SU-DHL-6 (cell line): ENCODE data around the gene TRIOBP.
"Not testable (repeated sequence)": the region's sequence is repeated elsewhere in the genome, so short reads cannot be mapped to it uniquely, and the experiment has no call there.

ENCODE experiments used
- EZH2phosphoT487 ChIP-seq: fragments of 200-600 bp; sonication (generic), shearing (Covaris generic); conservative IDR thresholded peaks from 2 replicates; pipeline ENCODE4 v1.6.1; 2018; ENCODE audit warnings: mild to moderate bottlenecking, antibody characterized with exemption, low read length, moderate library complexity, mixed read lengths
- TF ChIP-seq, protein P1 (sequence below): fragments of 200-600 bp; sonication (generic); IDR thresholded peaks from one replicate; pipeline ENCODE4 v1.5.1; 2017; ENCODE audit warnings: antibody characterized with exemption, mild to moderate bottlenecking, low read length, moderate library complexity; ENCODE audit not compliant: insufficient read depth, poor library complexity, severe bottlenecking

DNA sequence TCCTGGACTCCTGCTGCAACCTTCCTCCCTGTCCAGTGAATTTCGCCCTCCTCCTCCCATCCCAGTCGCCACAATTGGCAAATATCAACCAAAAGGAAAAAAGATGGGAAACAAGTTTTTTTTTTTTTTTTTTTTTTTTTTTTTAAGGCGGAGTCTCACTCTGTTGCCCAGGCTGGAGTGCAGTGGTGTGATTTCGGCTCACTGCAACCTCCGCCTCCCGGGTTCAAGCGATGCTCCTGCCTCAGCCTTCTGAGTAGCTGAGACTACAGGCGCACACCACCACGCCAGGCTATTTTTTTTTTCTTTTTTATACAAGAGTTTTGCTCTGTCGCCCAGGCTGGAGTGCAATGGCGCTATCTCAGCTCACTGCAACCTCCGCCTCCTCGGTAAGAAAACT is 590 bp upstream of the TRIOBP start:
- TF ChIP-seq, protein P1, sequence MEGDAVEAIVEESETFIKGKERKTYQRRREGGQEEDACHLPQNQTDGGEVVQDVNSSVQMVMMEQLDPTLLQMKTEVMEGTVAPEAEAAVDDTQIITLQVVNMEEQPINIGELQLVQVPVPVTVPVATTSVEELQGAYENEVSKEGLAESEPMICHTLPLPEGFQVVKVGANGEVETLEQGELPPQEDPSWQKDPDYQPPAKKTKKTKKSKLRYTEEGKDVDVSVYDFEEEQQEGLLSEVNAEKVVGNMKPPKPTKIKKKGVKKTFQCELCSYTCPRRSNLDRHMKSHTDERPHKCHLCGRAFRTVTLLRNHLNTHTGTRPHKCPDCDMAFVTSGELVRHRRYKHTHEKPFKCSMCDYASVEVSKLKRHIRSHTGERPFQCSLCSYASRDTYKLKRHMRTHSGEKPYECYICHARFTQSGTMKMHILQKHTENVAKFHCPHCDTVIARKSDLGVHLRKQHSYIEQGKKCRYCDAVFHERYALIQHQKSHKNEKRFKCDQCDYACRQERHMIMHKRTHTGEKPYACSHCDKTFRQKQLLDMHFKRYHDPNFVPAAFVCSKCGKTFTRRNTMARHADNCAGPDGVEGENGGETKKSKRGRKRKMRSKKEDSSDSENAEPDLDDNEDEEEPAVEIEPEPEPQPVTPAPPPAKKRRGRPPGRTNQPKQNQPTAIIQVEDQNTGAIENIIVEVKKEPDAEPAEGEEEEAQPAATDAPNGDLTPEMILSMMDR, result not testable (repeated sequence)
- TF ChIP-seq EZH2phosphoT487, result not testable (repeated sequence)
